SW480 (cell line): Measurements from ENCODE around the gene C11orf42.
A peak's percentile ranks its signal among the peaks of the same experiment; 100 is the strongest.
"Not testable (repeated sequence)": the region's sequence is repeated elsewhere in the genome, so short reads cannot be mapped to it uniquely, and the experiment has no call there.

Source experiments
- DNase-seq: peaks from one replicate; pipeline ENCODE4 v3.0.0-alpha.2; 2016; ENCODE audit warnings: low spot score

Gene C11orf42

GRCh38 chr11:6223854-6224253, 18.5 kb downstream of the C11orf42 start:
- no peak for DNase-seq

- DNase-seq = no peak
Observed at GRCh38 chr11:6224421-6224820, 19.1 kb downstream of the C11orf42 start.

- no peak for DNase-seq
Observed at GRCh38 chr11:6225024-6225423, 19.7 kb downstream of the C11orf42 start.

- DNase-seq = no peak
Observed at GRCh38 chr11:6225896-6226295, 20.5 kb downstream of the C11orf42 start.

- DNase-seq = no peak
Observed at GRCh38 chr11:6228520-6228919, 23.2 kb downstream of the C11orf42 start.

- peak; percentile 61 for DNase-seq
Observed at GRCh38 chr11:6229911-6230310, 24.6 kb downstream of the C11orf42 start.

- no peak for DNase-seq
Observed at GRCh38 chr11:6232899-6233298, 27.5 kb downstream of the C11orf42 start.

- no peak for DNase-seq
Observed at GRCh38 chr11:6233984-6234386, 28.6 kb downstream of the C11orf42 start.

GRCh38 chr11:6234387-6235107, 29.2 kb downstream of the C11orf42 start, which contains the start of gene FHIP1B:
TSS of gene FHIP1B (minus strand) at chr11:6234636. CDS start at chr11:6224516, 10,120 bp downstream.
- peak; percentile 100 for DNase-seq

- no peak for DNase-seq
Observed at GRCh38 chr11:6237266-6237665, 31.9 kb downstream of the C11orf42 start.

GRCh38 chr11:6237761-6238302, 32.5 kb downstream of the C11orf42 start:
- no peak for DNase-seq

GRCh38 chr11:6238902-6239301, 33.5 kb downstream of the C11orf42 start, which contains the start of gene CNGA4:
TSS of gene CNGA4 (plus strand) at chr11:6239089. CDS start at chr11:6239207, 118 bp downstream.
- no peak for DNase-seq

- no peak for DNase-seq
Observed at GRCh38 chr11:6240139-6240538, 34.8 kb downstream of the C11orf42 start.

- DNase-seq = no peak
Observed at GRCh38 chr11:6240781-6241180, 35.4 kb downstream of the C11orf42 start.

GRCh38 chr11:6241316-6241715, 36.0 kb downstream of the C11orf42 start:
- no peak for DNase-seq

GRCh38 chr11:6245536-6245935, 40.2 kb downstream of the C11orf42 start:
- no peak for DNase-seq

- DNase-seq = no peak
Observed at GRCh38 chr11:6248248-6248647, 42.9 kb downstream of the C11orf42 start.

- not testable (repeated sequence) for DNase-seq
Observed at GRCh38 chr11:6248897-6249296, 43.5 kb downstream of the C11orf42 start.

GRCh38 chr11:6249770-6250555, 44.6 kb downstream of the C11orf42 start:
- peak; percentile 11 for DNase-seq

GRCh38 chr11:6251120-6251733, 45.9 kb downstream of the C11orf42 start:
- DNase-seq = peak; percentile 69

GRCh38 chr11:6251990-6252473, 46.7 kb downstream of the C11orf42 start:
- DNase-seq = no peak

- no peak for DNase-seq
Observed at GRCh38 chr11:6253197-6253596, 47.8 kb downstream of the C11orf42 start.
